BLaER1 (cell line): ENCODE results near the gene IL1R2.

Experiments used
- H3K27ac ChIP-seq: shearing (Covaris generic); formaldehyde crosslinking; 2 replicates; pipeline ENCODE4 v1.8.1; 2022
- H3K27me3 ChIP-seq: shearing (Covaris generic); formaldehyde crosslinking; 2 replicates; pipeline ENCODE4 v1.8.1; 2022
- H3K36me3 ChIP-seq: shearing (Covaris generic); formaldehyde crosslinking; 2 replicates; pipeline ENCODE4 v1.8.1; 2022
- H3K4me1 ChIP-seq: shearing (Covaris generic); formaldehyde crosslinking; 2 replicates; pipeline ENCODE4 v1.8.1; 2022
- H3K4me2 ChIP-seq: shearing (Covaris generic); formaldehyde crosslinking; 2 replicates; pipeline ENCODE4 v1.8.1; 2022
- H3K4me3 ChIP-seq: shearing (Covaris generic); formaldehyde crosslinking; 2 replicates; pipeline ENCODE4 v1.8.1; 2022
- H3K9ac ChIP-seq: shearing (Covaris generic); formaldehyde crosslinking; 2 replicates; pipeline ENCODE4 v1.8.1; 2022
- H3K9me3 ChIP-seq: shearing (Covaris generic); formaldehyde crosslinking; 2 replicates; pipeline ENCODE4 v1.8.1; 2022
- H4K20me1 ChIP-seq: shearing (Covaris generic); formaldehyde crosslinking; 2 replicates; pipeline ENCODE4 v1.8.1; 2022
- Cebpa-rat ChIP-seq: shearing (Covaris generic); IDR thresholded peaks from 2 replicates; pipeline ENCODE4 v1.8.1; 2022

Gene IL1R2

DNA sequence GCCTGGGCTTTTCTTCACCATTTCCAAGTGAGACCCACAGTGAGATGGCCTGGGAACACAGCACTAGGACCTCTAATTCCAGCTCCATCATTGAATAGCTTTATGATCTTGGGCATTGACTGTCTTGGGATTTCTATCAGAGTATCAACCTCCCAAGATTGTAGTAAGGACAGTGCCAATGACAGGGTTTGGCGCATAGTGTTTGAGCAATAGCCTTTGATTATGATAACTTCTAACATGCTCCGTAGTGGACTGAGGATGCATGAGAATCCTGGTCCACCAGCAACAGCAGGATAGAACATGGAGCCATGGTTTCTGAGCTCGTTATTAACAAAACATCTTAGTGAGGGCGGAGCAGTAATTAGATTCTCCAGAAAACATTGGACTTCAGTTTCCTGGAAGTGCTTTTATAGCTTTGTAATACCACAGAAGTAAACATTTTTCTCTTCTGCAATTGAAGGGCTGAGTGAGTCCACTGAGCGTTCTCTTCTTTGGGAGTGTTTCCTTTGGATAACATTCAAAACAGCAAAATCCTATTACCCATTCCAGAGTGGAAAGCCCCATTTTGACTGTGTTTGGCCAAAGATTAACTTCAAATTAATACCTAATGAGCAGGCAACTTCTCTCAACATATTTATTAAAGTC lies 63.7 kb downstream of the IL1R2 start:
- Histone ChIP-seq H3K9ac (no peak overlapping the region), H3K9me3 (no peaks in the 10 kb centered on the region), H3K4me1 (no peaks in the 10 kb centered on the region), H3K27me3 (no peaks in the 10 kb centered on the region), H3K4me2 (no peak overlapping the region), H4K20me1 (no peaks in the 10 kb centered on the region), H3K4me3 (no peak overlapping the region), H3K27ac (no peak overlapping the region), H3K36me3 (no peaks in the 10 kb centered on the region)
- TF ChIP-seq Cebpa-rat = no peak

DNA sequence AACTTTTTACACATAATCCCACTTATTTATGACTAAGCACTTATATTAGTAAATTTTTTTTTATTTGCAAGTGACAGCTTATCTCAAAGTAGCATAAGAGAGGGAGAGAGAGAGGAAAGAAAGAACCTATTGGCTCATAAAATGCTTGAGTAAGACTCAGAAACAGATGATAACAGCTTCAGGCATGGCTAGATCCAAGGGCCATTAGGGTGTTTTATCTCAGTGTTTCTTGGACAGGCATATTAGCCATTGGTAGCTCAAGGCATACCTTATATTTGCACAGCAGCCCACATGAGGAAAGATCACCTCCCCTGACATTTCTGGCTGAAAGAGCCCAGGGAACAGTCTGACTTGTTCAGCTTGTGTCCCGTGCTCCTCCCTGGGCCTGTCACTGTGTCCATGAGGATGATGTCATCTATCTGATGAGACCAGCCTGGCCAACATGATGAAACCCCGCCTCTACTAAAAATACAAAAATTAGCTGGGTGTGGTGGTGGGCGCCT lies 64.4 kb downstream of the IL1R2 start:
- Histone ChIP-seq H3K4me2 (no peak overlapping the region), H3K4me3 (no peak overlapping the region), H3K4me1 (no peaks in the 10 kb centered on the region), H3K9me3 (no peaks in the 10 kb centered on the region), H3K9ac (no peak overlapping the region), H3K36me3 (no peaks in the 10 kb centered on the region), H3K27ac (no peak overlapping the region), H4K20me1 (no peaks in the 10 kb centered on the region), H3K27me3 (no peaks in the 10 kb centered on the region)
- no peak for TF ChIP-seq Cebpa-rat

DNA sequence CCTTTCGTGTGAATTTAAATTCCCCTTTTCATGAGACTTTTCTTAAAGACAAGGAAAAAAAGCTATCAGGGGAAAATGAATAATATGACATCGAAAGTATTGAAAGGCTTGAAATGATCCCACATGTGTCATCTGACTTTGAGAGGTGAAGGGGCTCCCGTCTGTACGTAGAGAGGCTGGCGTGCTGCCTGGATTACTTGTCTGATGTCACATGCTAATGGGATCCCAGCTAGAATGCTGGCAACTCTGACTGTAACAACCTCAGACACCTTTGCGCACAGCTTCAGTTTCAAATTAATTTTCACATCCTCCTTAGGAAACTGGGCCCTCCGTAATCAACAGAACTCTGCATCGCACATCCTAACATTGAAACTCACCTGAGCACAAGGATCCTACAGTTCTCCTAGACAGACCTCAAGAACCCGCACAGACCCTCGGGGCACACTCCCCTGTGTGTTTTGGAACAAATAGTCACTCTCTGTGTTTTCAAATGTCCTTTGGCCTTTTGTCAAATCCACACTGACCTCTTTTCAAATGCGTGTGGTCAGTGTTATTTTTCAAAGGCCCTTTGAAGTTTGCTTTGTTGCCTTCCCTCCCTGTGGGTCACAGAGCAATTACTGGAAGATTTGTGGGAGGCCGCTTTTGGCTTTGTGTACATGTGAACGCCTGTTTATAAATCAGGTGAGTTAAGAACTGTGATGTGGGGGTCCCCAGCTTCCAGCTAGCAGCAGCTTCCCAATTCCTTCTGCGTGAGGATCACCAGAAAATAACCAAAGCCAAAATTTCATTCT lies 65.9 kb downstream of the IL1R2 start:
- Histone ChIP-seq H3K27ac (no peak overlapping the region), H3K36me3 (no peaks in the 10 kb centered on the region), H3K4me3 (no peak overlapping the region), H3K9ac (no peak overlapping the region), H4K20me1 (no peaks in the 10 kb centered on the region), H3K9me3 (no peaks in the 10 kb centered on the region), H3K4me2 (no peak overlapping the region), H3K4me1 (0 out of 2 replicates have a peak, but pooled peaks cover 6% of the 10 kb centered on the region), H3K27me3 (no peaks in the 10 kb centered on the region)
- no peak for TF ChIP-seq Cebpa-rat

DNA sequence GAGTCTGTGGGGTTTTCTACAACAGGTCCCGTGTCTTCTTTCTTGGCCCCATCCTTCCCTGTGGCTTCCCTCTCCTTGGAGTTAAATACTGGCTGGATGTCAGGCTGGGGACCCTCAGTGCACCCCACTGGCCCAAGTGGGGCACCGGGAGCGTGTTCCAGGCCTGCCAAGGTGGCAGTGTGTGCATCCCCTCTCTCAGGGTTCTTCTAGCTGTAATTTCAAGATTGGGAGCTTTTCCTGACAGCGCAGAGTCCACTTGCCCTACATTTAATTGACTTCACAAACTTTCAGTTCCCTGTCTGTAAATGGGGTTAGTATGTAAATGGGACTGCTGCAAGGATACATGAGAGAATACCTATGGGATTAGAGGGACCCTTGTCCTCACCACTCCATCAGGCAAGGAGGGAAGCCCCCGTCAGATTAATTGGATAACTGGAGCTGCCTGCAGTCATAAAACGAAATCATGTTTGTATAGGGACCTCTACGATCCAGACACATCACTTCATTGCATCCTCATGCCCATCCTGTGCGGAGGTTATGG lies 66.6 kb downstream of the IL1R2 start:
- Histone ChIP-seq H3K36me3 (no peaks in the 10 kb centered on the region), H3K27me3 (no peaks in the 10 kb centered on the region), H3K4me2 (no peak overlapping the region), H3K9ac (no peak overlapping the region), H3K4me3 (no peak overlapping the region), H3K27ac (no peak overlapping the region), H4K20me1 (no peaks in the 10 kb centered on the region), H3K4me1 (0 out of 2 replicates have a peak, but pooled peaks cover 6% of the 10 kb centered on the region), H3K9me3 (no peaks in the 10 kb centered on the region)
- no peak for TF ChIP-seq Cebpa-rat

DNA sequence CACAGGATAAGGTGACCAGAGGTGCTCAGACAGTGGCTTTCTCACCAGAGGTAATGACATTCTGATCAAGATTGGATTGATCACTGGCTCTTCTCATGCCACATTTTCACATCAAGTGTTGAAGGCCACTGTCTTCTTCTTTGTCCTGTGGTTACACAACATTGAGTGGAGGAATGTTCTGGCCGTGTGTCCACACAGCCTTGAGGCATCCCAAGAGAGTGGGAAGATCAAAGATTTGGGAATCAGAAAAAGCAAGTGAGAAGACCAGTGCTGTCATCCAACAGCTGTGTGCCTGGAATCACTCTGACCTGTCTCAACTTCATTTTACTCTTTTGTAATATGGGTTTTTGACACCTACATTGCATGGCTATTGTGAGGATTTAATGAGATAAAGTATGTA lies 67.4 kb downstream of the IL1R2 start:
- Histone ChIP-seq H3K36me3 (no peaks in the 10 kb centered on the region), H4K20me1 (no peaks in the 10 kb centered on the region), H3K9ac (no peak overlapping the region), H3K27ac (no peak overlapping the region), H3K9me3 (no peaks in the 10 kb centered on the region), H3K27me3 (no peaks in the 10 kb centered on the region), H3K4me2 (no peak overlapping the region), H3K4me1 (0 out of 2 replicates have a peak, but pooled peaks cover 6% of the 10 kb centered on the region), H3K4me3 (no peak overlapping the region)
- no peak for TF ChIP-seq Cebpa-rat

DNA sequence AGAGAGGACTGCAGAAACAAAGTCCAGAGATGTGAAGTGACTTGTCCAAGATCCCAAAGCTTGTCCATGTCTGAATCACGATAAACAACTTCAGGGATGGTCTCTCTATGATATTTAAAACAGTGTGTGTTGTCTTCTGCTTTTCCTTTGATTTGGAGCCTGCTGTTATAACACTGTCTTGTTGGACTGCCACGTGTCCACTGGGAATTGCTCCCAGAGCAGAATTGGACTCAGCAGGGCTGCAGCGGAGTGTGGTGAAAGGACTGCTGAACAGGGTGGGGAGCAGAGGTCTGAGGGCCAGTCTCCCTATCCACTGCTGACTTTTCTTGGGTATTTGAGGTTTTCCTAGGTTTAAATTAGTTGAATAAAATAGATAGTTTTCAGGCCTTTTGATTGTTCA lies 68.3 kb downstream of the IL1R2 start:
- H3K4me1 ChIP-seq = 0 out of 2 replicates have a peak, but pooled peaks cover 6% of the 10 kb centered on the region
- no peaks in the 10 kb centered on the region for H4K20me1 ChIP-seq
- TF ChIP-seq Cebpa-rat = no peak
- H3K9ac ChIP-seq = no peak overlapping the region
- no peak overlapping the region for H3K4me3 ChIP-seq
- H3K36me3 ChIP-seq = no peaks in the 10 kb centered on the region
- H3K9me3 ChIP-seq = no peaks in the 10 kb centered on the region
- H3K4me2 ChIP-seq = no peak overlapping the region
- no peak overlapping the region for H3K27ac ChIP-seq
- no peaks in the 10 kb centered on the region for H3K27me3 ChIP-seq

DNA sequence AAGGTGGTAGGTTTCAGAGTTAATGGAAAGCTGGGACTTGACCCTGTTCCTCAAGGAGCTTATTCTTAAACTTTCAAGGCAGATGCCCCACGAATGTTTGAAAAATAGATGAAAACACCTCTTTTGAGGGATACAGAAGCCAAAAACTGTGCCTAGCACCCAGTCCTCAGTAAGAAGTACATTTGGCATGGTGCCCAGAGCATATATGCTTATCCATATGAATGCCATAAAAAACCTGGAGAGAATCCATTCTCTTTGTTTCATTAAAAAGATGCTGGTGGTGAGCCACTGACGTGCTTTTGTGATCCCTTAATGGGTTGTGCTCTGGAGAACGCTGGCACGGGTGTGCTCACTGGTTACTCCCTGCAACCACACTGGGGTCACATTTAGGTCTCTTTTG lies 69.0 kb downstream of the IL1R2 start:
- Histone ChIP-seq H3K4me3 (no peak overlapping the region), H3K9ac (no peak overlapping the region), H4K20me1 (no peaks in the 10 kb centered on the region), H3K36me3 (no peaks in the 10 kb centered on the region), H3K4me1 (0 out of 2 replicates have a peak, but pooled peaks cover 6% of the 10 kb centered on the region), H3K4me2 (no peak overlapping the region), H3K27me3 (no peaks in the 10 kb centered on the region), H3K9me3 (no peaks in the 10 kb centered on the region), H3K27ac (no peak overlapping the region)
- no peak for TF ChIP-seq Cebpa-rat

DNA sequence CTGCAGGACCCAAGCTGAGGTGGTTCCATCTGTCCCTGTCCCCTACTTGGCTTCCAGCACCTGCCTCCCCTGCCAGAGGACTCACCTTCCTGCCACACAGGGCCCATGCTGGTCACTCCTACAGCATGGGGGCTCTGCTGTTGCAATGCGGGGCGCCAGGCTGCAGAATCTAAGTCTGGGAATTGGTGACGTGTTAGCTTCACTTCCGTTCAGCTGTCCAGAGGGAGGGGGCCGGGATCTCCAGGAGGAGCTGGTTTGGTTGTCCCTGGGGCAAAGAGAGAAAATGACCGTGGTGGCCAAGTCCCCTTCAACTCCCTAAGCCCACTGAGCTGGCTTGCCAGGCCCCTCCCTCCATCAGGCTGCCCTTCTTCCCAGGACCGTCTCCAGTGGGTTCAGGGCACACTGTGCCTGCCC lies 69.5 kb downstream of the IL1R2 start:
- H3K4me2 ChIP-seq = no peak overlapping the region
- no peaks in the 10 kb centered on the region for H4K20me1 ChIP-seq
- H3K27me3 ChIP-seq = no peaks in the 10 kb centered on the region
- no peak overlapping the region for H3K9ac ChIP-seq
- 0 out of 2 replicates have a peak, but pooled peaks cover 6% of the 10 kb centered on the region for H3K4me1 ChIP-seq
- no peak overlapping the region for H3K4me3 ChIP-seq
- no peaks in the 10 kb centered on the region for H3K36me3 ChIP-seq
- H3K27ac ChIP-seq = no peak overlapping the region
- no peak for TF ChIP-seq Cebpa-rat
- H3K9me3 ChIP-seq = no peaks in the 10 kb centered on the region

DNA sequence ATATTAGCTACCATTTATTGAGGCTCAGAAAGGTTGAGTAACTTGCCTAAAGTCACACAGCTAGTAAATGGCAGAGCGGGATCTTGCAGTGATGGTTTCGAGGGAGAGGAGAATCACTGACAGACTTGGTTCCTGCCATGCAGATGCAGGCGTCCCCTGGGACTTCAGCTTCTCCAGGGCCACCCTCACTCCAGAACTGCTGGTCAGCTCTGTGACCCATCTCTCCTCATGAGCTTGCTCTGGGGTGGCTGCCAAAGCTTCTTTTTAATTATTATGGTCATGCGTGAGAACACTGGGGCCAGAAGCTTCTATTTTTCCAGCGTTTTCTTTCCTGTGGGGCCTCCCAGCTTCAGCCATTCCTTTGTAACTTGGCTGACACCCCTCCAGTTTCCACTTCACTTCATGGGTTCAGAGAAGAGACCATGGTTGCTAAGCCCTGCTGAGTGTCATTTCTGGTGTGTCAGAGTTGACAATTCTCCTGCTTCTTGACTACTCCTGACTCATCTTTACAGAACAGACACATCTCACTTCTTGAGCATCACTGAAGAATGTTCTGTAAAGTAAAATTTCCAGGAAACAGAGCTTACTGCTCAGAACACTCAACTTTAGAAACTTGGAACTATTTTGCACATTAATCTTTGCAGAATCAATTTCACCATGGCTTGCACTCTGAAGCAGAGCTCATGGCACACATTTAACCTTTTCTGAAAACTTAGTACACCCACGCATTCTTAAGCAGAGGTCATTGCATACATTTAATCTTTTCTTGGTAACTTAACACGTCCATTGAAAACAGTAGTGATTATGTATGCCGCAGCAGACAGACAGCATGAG lies 70.4 kb downstream of the IL1R2 start:
- Histone ChIP-seq H3K27me3 (no peaks in the 10 kb centered on the region), H4K20me1 (no peaks in the 10 kb centered on the region), H3K27ac (no peak overlapping the region), H3K36me3 (no peaks in the 10 kb centered on the region), H3K4me3 (no peak overlapping the region), H3K4me1 (0 out of 2 replicates have a peak, but pooled peaks cover 6% of the 10 kb centered on the region), H3K9ac (no peak overlapping the region), H3K9me3 (no peaks in the 10 kb centered on the region), H3K4me2 (no peak overlapping the region)
- TF ChIP-seq Cebpa-rat = no peak
